Esophagus muscularis mucosa (tissue), 3 donors: ENCODE measurements around the gene RBPJ.

ENCODE experiments used
- CTCF ChIP-seq, 3 experiments: fragments of 200-600 bp in 2 of 3; fragments of 450-650 bp in 1 of 3; sonication (generic) in 2 of 3; IDR thresholded peaks; one replicate each; pipeline ENCODE4 v1.5.1; 2017 to 2019; ENCODE audit warnings: antibody characterized with exemption in 3 of 3, mild to moderate bottlenecking in 2 of 3, moderate library complexity in 1 of 3
- POLR2A ChIP-seq: fragments of 450-650 bp; IDR thresholded peaks from one replicate; pipeline ENCODE4 v1.6.1; 2017; ENCODE audit warnings: antibody characterized with exemption, moderate library complexity, mild to moderate bottlenecking, low read depth
- POLR2AphosphoS5 ChIP-seq, 2 donors: sonication (generic); formaldehyde crosslinking; IDR thresholded peaks; one replicate each; pipeline ENCODE4 v1.6.1; 2017; ENCODE audit warnings: antibody characterized with exemption in 2 of 2

DNA sequence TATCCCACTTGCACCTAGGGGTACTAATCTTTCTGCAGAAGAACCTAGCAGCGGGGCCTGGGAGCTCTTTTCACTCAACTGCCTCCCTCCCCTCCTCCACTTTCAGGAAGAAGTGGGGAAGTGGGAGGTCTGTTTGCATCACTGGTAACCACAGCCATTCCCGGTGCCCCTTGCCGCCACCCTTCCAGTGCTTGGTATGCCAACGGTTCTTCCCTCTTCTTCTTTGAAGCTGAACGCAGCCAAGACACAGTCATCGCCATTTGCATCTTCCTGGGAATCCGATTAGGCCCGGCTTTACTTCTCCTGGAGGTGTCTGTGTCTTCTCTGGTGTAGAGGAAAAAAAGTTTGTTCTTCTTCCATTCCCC lies 47.2 kb upstream of the RBPJ start:
- TF ChIP-seq CTCF (IDR thresholded peaks at IDR 0.05) = no peak
- no peak for TF ChIP-seq POLR2AphosphoS5 (IDR thresholded peaks at IDR 0.05)
- no peak for TF ChIP-seq POLR2A
